ENCODE results near the gene PRR5. TPM values are rescaled to one million over a fixed set of nuclear protein-coding genes. Genes with fewer than 3 reads are reported as not detected.

The PRR5 gene
- total and polyA plus RNA-seq, 2 of the 13 experiments (the other 11 are each of a cell fraction or from before 2014, with no cell fraction given) = 11.6 to 27.5 TPM

DNA sequence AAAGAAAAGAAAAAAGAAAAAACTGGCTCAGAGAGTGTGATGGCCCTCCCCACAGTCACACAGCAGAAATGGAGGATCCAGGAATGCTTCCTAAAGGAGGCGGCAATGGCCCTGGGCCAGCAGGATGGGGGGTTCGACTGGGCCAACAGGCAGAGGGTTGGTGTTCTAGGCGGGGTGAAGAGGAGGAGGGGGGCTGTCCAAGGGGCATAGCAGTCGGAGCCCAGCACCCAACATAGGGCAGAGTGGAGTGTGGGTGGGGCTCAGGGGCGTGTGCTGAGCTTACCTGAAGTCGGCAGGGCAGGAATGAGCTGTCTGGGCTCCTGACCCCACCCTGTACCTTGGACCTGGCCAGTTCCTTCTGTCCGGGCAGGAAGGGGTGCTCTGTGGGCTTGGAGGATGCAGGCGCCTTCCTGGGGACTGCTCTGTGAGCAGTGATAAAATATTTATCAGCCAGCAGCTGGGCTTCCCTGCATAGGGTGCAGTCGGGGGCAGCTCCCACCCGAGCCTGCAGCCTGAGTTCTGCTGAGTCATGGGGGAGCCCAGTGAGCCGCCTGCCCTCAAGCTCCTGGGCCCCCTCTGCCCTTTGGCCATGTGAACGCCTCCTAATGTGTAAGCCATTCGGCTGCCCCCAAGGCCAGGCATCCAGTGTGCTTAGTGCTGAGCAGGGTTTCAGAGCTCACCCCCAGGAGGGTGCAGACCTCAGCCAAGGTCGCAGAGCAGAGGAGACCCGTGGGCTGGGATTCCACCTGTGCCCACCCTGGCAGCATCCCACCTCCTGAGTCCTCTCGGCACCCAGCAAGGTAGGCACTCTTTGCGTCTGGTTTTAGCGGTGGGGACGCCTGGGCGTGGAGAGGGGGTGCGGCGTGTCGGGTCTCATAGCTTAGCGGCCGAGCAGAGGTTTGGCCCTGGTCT, 25.3 kb upstream of the PRR5 start (continued):
- TF ChIP-seq ZSCAN25 (CRISPR knock-in tag; IDR thresholded peaks at IDR 0.05) = peak; percentile 60; the same call in 1 of the 2 replicates
- peak; percentile 57 for TF ChIP-seq ZFY (CRISPR knock-in tag; IDR thresholded peaks at IDR 0.05)
- no peak for TF ChIP-seq HMGA1 (CRISPR knock-in tag; conservative IDR thresholded peaks at IDR 0.05)
- TF ChIP-seq ARNT2 (CRISPR knock-in tag; IDR thresholded peaks at IDR 0.05; ENCODE audit: low read depth) = peak; percentile 67; the same call in 1 of the 2 replicates
- TF ChIP-seq ZNF878 (CRISPR knock-in tag; IDR thresholded peaks at IDR 0.05) = no peak
- no peak for TF ChIP-seq NFRKB (IDR thresholded peaks at IDR 0.05)
- no peak for TF ChIP-seq ZNF33B (CRISPR knock-in tag; IDR thresholded peaks at IDR 0.05)
- peak; percentile 41 for TF ChIP-seq ZNF556 (CRISPR knock-in tag; IDR thresholded peaks at IDR 0.05; ENCODE audit: borderline replicate concordance)
- no peak for TF ChIP-seq ZFAT (CRISPR knock-in tag; conservative IDR thresholded peaks at IDR 0.05)
- peak; percentile 81 for TF ChIP-seq RARA (CRISPR knock-in tag; IDR thresholded peaks at IDR 0.05)
- no peak for TF ChIP-seq ZNF12 (CRISPR knock-in tag; IDR thresholded peaks at IDR 0.05)
- TF ChIP-seq, protein P1, sequence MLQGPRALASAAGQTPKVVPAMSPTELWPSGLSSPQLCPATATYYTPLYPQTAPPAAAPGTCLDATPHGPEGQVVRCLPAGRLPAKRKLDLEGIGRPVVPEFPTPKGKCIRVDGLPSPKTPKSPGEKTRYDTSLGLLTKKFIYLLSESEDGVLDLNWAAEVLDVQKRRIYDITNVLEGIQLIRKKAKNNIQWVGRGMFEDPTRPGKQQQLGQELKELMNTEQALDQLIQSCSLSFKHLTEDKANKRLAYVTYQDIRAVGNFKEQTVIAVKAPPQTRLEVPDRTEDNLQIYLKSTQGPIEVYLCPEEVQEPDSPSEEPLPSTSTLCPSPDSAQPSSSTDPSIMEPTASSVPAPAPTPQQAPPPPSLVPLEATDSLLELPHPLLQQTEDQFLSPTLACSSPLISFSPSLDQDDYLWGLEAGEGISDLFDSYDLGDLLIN (CRISPR knock-in tag; IDR thresholded peaks at IDR 0.05; ENCODE audit: borderline replicate concordance) = no peak
- TF ChIP-seq, protein P2, sequence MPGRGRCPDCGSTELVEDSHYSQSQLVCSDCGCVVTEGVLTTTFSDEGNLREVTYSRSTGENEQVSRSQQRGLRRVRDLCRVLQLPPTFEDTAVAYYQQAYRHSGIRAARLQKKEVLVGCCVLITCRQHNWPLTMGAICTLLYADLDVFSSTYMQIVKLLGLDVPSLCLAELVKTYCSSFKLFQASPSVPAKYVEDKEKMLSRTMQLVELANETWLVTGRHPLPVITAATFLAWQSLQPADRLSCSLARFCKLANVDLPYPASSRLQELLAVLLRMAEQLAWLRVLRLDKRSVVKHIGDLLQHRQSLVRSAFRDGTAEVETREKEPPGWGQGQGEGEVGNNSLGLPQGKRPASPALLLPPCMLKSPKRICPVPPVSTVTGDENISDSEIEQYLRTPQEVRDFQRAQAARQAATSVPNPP (CRISPR knock-in tag; IDR thresholded peaks at IDR 0.05) = no peak
- no peak for TF ChIP-seq CHD4 (IDR thresholded peaks at IDR 0.05; ENCODE audit: borderline replicate concordance, low read length)
- TF ChIP-seq ZNF225 (CRISPR knock-in tag; IDR thresholded peaks at IDR 0.05) = no peak
- TF ChIP-seq ZMAT3 (CRISPR knock-in tag; conservative IDR thresholded peaks at IDR 0.05) = peak; percentile 60; the same call in 1 of the 2 replicates
- no peak for TF ChIP-seq SETDB1 (CRISPR knock-in tag; IDR thresholded peaks at IDR 0.05; ENCODE audit: borderline replicate concordance)
- no peak for TF ChIP-seq STAG1 (CRISPR knock-in tag; IDR thresholded peaks at IDR 0.05)
- no peak for TF ChIP-seq ADNP (CRISPR knock-in tag; IDR thresholded peaks at IDR 0.05)
- TF ChIP-seq ASH2L (IDR thresholded peaks at IDR 0.05; ENCODE audit: insufficient read length, low read depth, low read length) = no peak
- TF ChIP-seq, protein P3, sequence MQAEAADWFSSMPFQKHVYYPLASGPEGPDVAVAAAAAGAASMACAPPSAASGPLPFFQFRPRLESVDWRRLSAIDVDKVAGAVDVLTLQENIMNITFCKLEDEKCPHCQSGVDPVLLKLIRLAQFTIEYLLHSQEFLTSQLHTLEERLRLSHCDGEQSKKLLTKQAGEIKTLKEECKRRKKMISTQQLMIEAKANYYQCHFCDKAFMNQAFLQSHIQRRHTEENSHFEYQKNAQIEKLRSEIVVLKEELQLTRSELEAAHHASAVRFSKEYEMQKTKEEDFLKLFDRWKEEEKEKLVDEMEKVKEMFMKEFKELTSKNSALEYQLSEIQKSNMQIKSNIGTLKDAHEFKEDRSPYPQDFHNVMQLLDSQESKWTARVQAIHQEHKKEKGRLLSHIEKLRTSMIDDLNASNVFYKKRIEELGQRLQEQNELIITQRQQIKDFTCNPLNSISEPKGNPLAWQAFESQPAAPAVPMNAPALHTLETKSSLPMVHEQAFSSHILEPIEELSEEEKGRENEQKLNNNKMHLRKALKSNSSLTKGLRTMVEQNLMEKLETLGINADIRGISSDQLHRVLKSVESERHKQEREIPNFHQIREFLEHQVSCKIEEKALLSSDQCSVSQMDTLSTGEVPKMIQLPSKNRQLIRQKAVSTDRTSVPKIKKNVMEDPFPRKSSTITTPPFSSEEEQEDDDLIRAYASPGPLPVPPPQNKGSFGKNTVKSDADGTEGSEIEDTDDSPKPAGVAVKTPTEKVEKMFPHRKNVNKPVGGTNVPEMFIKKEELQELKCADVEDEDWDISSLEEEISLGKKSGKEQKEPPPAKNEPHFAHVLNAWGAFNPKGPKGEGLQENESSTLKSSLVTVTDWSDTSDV (CRISPR knock-in tag; IDR thresholded peaks at IDR 0.05) = no peak
- TF ChIP-seq MZF1 (CRISPR knock-in tag; IDR thresholded peaks at IDR 0.05; ENCODE audit: borderline replicate concordance) = no peak
- no peak for TF ChIP-seq KAT7 (CRISPR knock-in tag; IDR thresholded peaks at IDR 0.05; ENCODE audit: borderline replicate concordance)
- 0 out of 2 replicates have a peak, but pooled peaks have one; percentile 61 for TF ChIP-seq ZNF761 (CRISPR knock-in tag; conservative IDR thresholded peaks at IDR 0.05)
- no peak for TF ChIP-seq ZNF557 (CRISPR knock-in tag; IDR thresholded peaks at IDR 0.05)
- TF ChIP-seq ZNF552 (CRISPR knock-in tag; IDR thresholded peaks at IDR 0.05; ENCODE audit: borderline replicate concordance) = no peak
- TF ChIP-seq ZNF484 (CRISPR knock-in tag; IDR thresholded peaks at IDR 0.05; ENCODE audit: borderline replicate concordance, low read depth) = no peak
